ENCODE measurements around the gene HLA-B.

DNA sequence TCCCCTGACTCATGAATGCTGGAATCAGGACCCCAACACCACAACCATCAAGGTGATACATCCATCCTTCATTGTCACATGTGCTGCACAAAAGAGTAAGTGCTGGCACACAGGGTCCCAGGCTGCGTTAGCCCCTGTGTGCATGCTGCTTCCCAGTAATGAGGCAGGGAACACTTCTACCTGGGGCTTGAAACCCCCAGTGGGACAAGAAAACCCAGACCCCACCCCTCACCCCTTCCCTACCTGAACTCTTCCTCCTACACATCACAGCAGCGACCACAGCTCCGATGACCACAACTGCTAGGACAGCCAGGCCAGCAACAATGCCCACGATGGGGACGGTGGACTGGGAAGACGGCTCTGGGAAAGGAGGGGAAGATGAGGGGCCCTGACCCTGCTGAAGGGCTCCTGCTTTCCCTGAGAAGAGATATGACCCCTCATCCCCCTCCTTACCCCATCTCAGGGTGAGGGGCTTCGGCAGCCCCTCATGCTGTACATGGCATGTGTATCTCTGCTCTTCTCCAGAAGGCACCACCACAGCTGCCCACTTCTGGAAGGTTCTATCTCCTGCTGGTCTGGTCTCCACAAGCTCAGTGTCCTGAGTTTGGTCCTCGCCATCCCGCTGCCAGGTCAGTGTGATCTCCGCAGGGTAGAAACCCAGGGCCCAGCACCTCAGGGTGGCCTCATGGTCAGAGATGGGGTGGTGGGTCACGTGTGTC lies 2.0 kb downstream of the HLA-B start:
- TF ChIP-seq BHLHE40 (IDR thresholded peaks at IDR 0.05; ENCODE audit: borderline replicate concordance) (no peak), FOXA1 (IDR thresholded peaks at IDR 0.05) (no peak), PKNOX1 (IDR thresholded peaks at IDR 0.05) (no peak), FOXM1 (IDR thresholded peaks at IDR 0.05; ENCODE audit: borderline replicate concordance) (no peak), SP1 (IDR thresholded peaks at IDR 0.05) (no peak), NFRKB (IDR thresholded peaks at IDR 0.05) (no peak), SUZ12 (IDR thresholded peaks at IDR 0.05) (no peak), LEF1 (IDR thresholded peaks at IDR 0.05; ENCODE audit: borderline replicate concordance) (no peak), TARDBP (IDR thresholded peaks at IDR 0.05) (no peak), L3MBTL2 (conservative IDR thresholded peaks at IDR 0.05) (no peak)
